H1 (cell line): Measurements from ENCODE around the gene MCC. TPM values are rescaled to one million over a fixed set of nuclear protein-coding genes. Genes with fewer than 3 reads are reported as not detected.

Experiments used
- CTCF ChIA-PET: fragments of 300-600 bp; sonication (Branson Sonifier 250); formaldehyde crosslinking; loops from one replicate; lab custom pipeline; 2021; ENCODE audit not compliant: partially characterized antibody; lab: Charles Lee
- POLR2A ChIA-PET: fragments of 300-600 bp; sonication (Branson Sonifier 250); formaldehyde crosslinking; loops from one replicate; lab custom pipeline; 2021; ENCODE audit warnings: inconsistent platforms; ENCODE audit not compliant: partially characterized antibody; lab: Charles Lee
- DNase-seq, 2 experiments: peaks; one replicate each; pipeline versions ENCODE4 v3.0.0 to v3.0.0-alpha.2; 2010 to 2022; ENCODE audit warnings: low spot score in 2 of 2, low read depth in 1 of 2, mixed read lengths in 1 of 2
- FAIRE-seq: peaks from 2 replicates; lab custom pipeline; 2011; peaks lifted over from hg19 to GRCh38; lab: Jason Lieb, UNC
- H2AFZ ChIP-seq: 2 replicates; pipeline ENCODE4 v1.8.1; 2012; ENCODE audit warnings: low read length, inconsistent platforms
- H2AK5ac ChIP-seq: 2 replicates; pipeline ENCODE4 v1.6.1; 2013; ENCODE audit warnings: low read depth, low read length
- H2BK120ac ChIP-seq: replicated peaks from 2 replicates; pipeline ENCODE3; 2013; ENCODE audit warnings: low read depth, low read length, inconsistent platforms
- H2BK12ac ChIP-seq: 2 replicates; pipeline ENCODE4 v1.6.1; 2013; ENCODE audit warnings: low read depth, low read length
- H2BK15ac ChIP-seq: 2 replicates; pipeline ENCODE4 v1.6.1; 2013; ENCODE audit warnings: low read length
- H2BK20ac ChIP-seq: 2 replicates; pipeline ENCODE4 v1.6.1; 2013; ENCODE audit warnings: low read length
- H2BK5ac ChIP-seq: 2 replicates; pipeline ENCODE4 v1.6.1; 2013; ENCODE audit warnings: low read depth, low read length
- H3K14ac ChIP-seq: 2 replicates; pipeline ENCODE4 v1.6.1; 2013; ENCODE audit warnings: inconsistent platforms; ENCODE audit not compliant: insufficient read length
- H3K18ac ChIP-seq: 2 replicates; pipeline ENCODE4 v1.6.1; 2013; ENCODE audit warnings: low read length; ENCODE audit errors: extremely low read depth
- H3K23ac ChIP-seq: 2 replicates; pipeline ENCODE4 v1.6.1; 2013; ENCODE audit warnings: inconsistent platforms; ENCODE audit not compliant: insufficient read length
- H3K23me2 ChIP-seq: 2 replicates; pipeline ENCODE4 v1.6.1; 2013; ENCODE audit warnings: low read depth, low read length
- H3K27ac ChIP-seq: 2 replicates; pipeline ENCODE4 v1.6.1; 2011; ENCODE audit warnings: low read depth, low read length, inconsistent platforms
- H3K27me3 ChIP-seq, 4 experiments: replicated peaks in 1 of 4; 1 replicate in 1 of 4; 2 replicates in 3 of 4; pipeline versions ENCODE4 v1.6.1 to v1.8.1; 2011 to 2013; ENCODE audit warnings: low read length in 3 of 4, mild to moderate bottlenecking in 3 of 4, inconsistent platforms in 2 of 4, mixed read lengths in 2 of 4, moderate library complexity in 1 of 4; ENCODE audit not compliant: control insufficient read depth in 3 of 4, insufficient read depth in 3 of 4; ENCODE audit errors: extremely low read depth in 1 of 4
- H3K36me3 ChIP-seq, 4 experiments: 2 replicates each; pipeline versions ENCODE4 v1.6.1 to v1.8.1; 2011 to 2013; ENCODE audit warnings: mild to moderate bottlenecking in 4 of 4, low read length in 3 of 4, moderate library complexity in 2 of 4, control low read depth in 1 of 4, inconsistent platforms in 1 of 4; ENCODE audit not compliant: insufficient read depth in 4 of 4, control insufficient read depth in 2 of 4
- H3K4ac ChIP-seq: replicated peaks from 2 replicates; pipeline ENCODE3; 2013; ENCODE audit warnings: low read length, low read depth, mixed read lengths, inconsistent platforms; ENCODE audit not compliant: insufficient read length
- H3K4me1 ChIP-seq, 4 experiments: replicated peaks in 1 of 4; 1 replicate in 1 of 4; 2 replicates in 3 of 4; pipeline versions ENCODE4 v1.6.1 to v1.8.1; 2011 to 2013; ENCODE audit warnings: low read length in 3 of 4, inconsistent platforms in 2 of 4, mixed read lengths in 1 of 4; ENCODE audit not compliant: insufficient read depth in 4 of 4, control insufficient read depth in 3 of 4
- H3K4me2 ChIP-seq, 2 experiments: 2 replicates each; pipeline versions ENCODE4 v1.6.1 to v1.8.1; 2011 to 2013; ENCODE audit warnings: low read depth in 2 of 2, low read length in 2 of 2, control low read depth in 1 of 2, inconsistent platforms in 1 of 2, mild to moderate bottlenecking in 1 of 2; ENCODE audit not compliant: insufficient read depth in 1 of 2
- H3K4me3 ChIP-seq, 4 experiments: fragments of 200-600, 300-600 bp in 1 of 4; sonication (generic), shearing (Covaris generic), sonication (Bioruptor Twin) in 1 of 4; 2 replicates each; pipeline versions ENCODE4 v1.5.1 to v1.8.1; 2011 to 2016; ENCODE audit warnings: low read length in 4 of 4, low read depth in 3 of 4, control low read depth in 2 of 4, inconsistent platforms in 2 of 4, mild to moderate bottlenecking in 2 of 4, mixed read lengths in 1 of 4, moderate library complexity in 1 of 4; ENCODE audit not compliant: insufficient read depth in 2 of 4; ENCODE audit errors: extremely low read depth in 1 of 4
- H3K56ac ChIP-seq: replicated peaks from 2 replicates; pipeline ENCODE3; 2013; ENCODE audit warnings: low read depth, mild to moderate bottlenecking, mixed read lengths, low read length, inconsistent platforms; ENCODE audit not compliant: insufficient read length
- H3K79me1 ChIP-seq: 2 replicates; pipeline ENCODE4 v1.6.1; 2013; ENCODE audit warnings: low read depth, low read length, control low read depth
- H3K79me2 ChIP-seq, 2 experiments: 2 replicates each; pipeline versions ENCODE4 v1.6.1 to v1.8.1; 2012 to 2013; ENCODE audit warnings: low read length in 2 of 2, mild to moderate bottlenecking in 2 of 2, inconsistent platforms in 1 of 2; ENCODE audit not compliant: insufficient read depth in 2 of 2, control insufficient read depth in 1 of 2
- H3K9ac ChIP-seq, 4 experiments: replicated peaks in 1 of 4; 1 replicate in 1 of 4; 2 replicates in 3 of 4; pipeline versions ENCODE4 v1.6.1 to v1.8.1; 2011 to 2013; ENCODE audit warnings: low read depth in 3 of 4, low read length in 3 of 4, control low read depth in 2 of 4, mild to moderate bottlenecking in 2 of 4, moderate library complexity in 2 of 4, inconsistent platforms in 1 of 4; ENCODE audit errors: extremely low read depth in 1 of 4
- H3K9me3 ChIP-seq, 2 experiments: 2 replicates each; pipeline versions ENCODE4 v1.6.1 to v1.8.1; 2012 to 2013; ENCODE audit warnings: mild to moderate bottlenecking in 2 of 2, moderate library complexity in 2 of 2, control low read depth in 1 of 2, inconsistent platforms in 1 of 2, low read depth in 1 of 2, low read length in 1 of 2, mixed read lengths in 1 of 2; ENCODE audit not compliant: insufficient read depth in 2 of 2
- H4K20me1 ChIP-seq, 2 experiments: replicated peaks in 1 of 2; 2 replicates each; pipeline versions ENCODE3 to v1.8.1; 2011 to 2013; ENCODE audit warnings: inconsistent platforms in 2 of 2, low read length in 2 of 2, mild to moderate bottlenecking in 1 of 2; ENCODE audit not compliant: insufficient read depth in 2 of 2, control insufficient read depth in 1 of 2
- H4K5ac ChIP-seq: 2 replicates; pipeline ENCODE4 v1.6.1; 2013; ENCODE audit warnings: low read length, low read depth, mixed read lengths, inconsistent platforms; ENCODE audit not compliant: insufficient read length
- H4K8ac ChIP-seq: 2 replicates; pipeline ENCODE4 v1.8.0; 2013; ENCODE audit warnings: mild to moderate bottlenecking, moderate library complexity, low read length, inconsistent platforms; ENCODE audit not compliant: insufficient read depth; ENCODE audit errors: extremely low read depth
- H4K91ac ChIP-seq: replicated peaks from 2 replicates; pipeline ENCODE3; 2013; ENCODE audit warnings: low read length, mixed read lengths, inconsistent platforms; ENCODE audit not compliant: insufficient read length
- CHD1 ChIP-seq: IDR thresholded peaks from 2 replicates; pipeline ENCODE4 v1.6.1; 2012; ENCODE audit warnings: low read depth, low read length, improper control_type of control experiment
- CHD2 ChIP-seq: IDR thresholded peaks from 2 replicates; pipeline ENCODE4 v1.6.1; 2012; ENCODE audit warnings: low read length, improper control_type of control experiment
- E2F6 ChIP-seq: IDR thresholded peaks from 2 replicates; pipeline ENCODE4 v1.6.1; 2012; ENCODE audit warnings: inconsistent platforms
- EP300 ChIP-seq, 2 experiments: IDR thresholded peaks; 1 replicate in 1 of 2; 2 replicates in 1 of 2; pipeline ENCODE4 v1.6.1; 2011 to 2012; ENCODE audit warnings: low read depth in 2 of 2, low read length in 2 of 2, mild to moderate bottlenecking in 2 of 2, borderline replicate concordance in 1 of 2, inconsistent platforms in 1 of 2, moderate library complexity in 1 of 2
- GTF2F1 ChIP-seq: IDR thresholded peaks from 2 replicates; pipeline ENCODE4 v1.6.1; 2012; ENCODE audit warnings: low read depth, low read length, improper control_type of control experiment, borderline replicate concordance
- JUN ChIP-seq: IDR thresholded peaks from 2 replicates; pipeline ENCODE4 v1.6.1; 2011; ENCODE audit warnings: low read depth, mild to moderate bottlenecking, improper control_type of control experiment, low read length
- KDM1A ChIP-seq: fragments of 200-600, 300-600 bp; sonication (generic); IDR thresholded peaks from 2 replicates; pipeline ENCODE4 v1.7.1; 2016; ENCODE audit warnings: mild to moderate bottlenecking, low read length, borderline replicate concordance
- MAFK ChIP-seq: IDR thresholded peaks from 2 replicates; pipeline ENCODE4 v1.6.1; 2012; ENCODE audit warnings: low read depth, mild to moderate bottlenecking, improper control_type of control experiment, low read length
- RAD21 ChIP-seq, 2 experiments: IDR thresholded peaks in 1 of 2; conservative IDR thresholded peaks in 1 of 2; 2 replicates each; pipeline ENCODE4 v1.6.1; 2011; ENCODE audit warnings: low read depth in 2 of 2, low read length in 2 of 2, improper control_type of control experiment in 1 of 2, inconsistent platforms in 1 of 2, mild to moderate bottlenecking in 1 of 2, moderate library complexity in 1 of 2
- RNF2 ChIP-seq: fragments of 200-900, 300-1000 bp; sonication (generic); IDR thresholded peaks from 2 replicates; pipeline ENCODE4 v1.7.1; 2016; ENCODE audit warnings: borderline replicate concordance, low read depth, mild to moderate bottlenecking, antibody characterized with exemption, low read length; ENCODE audit not compliant: poor library complexity, severe bottlenecking; ENCODE audit errors: missing control alignments
- SAP30 ChIP-seq: fragments of 300-600 bp; sonication (generic); IDR thresholded peaks from 2 replicates; pipeline ENCODE4 v1.7.1; 2012; ENCODE audit warnings: low read length, moderate library complexity, mild to moderate bottlenecking, inconsistent platforms; ENCODE audit not compliant: insufficient read depth, insufficient replicate concordance
- SP2 ChIP-seq: IDR thresholded peaks from 2 replicates; pipeline ENCODE4 v1.6.1; 2012; ENCODE audit warnings: mild to moderate bottlenecking, low read length, inconsistent platforms
- TEAD4 ChIP-seq: IDR thresholded peaks from 2 replicates; pipeline ENCODE4 v1.6.1; 2012; ENCODE audit warnings: low read depth, low read length, inconsistent platforms, mixed read lengths
- WGBS, 2 experiments: shearing (Covaris generic) in 1 of 2; methylation state at CpG; one replicate each; pipeline versions ENCODE4 v1.1.6 to v1.1.7; 2013 to 2015; ENCODE audit warnings: low lambda C conversion rate in 2 of 2, mixed read lengths in 2 of 2, inconsistent platforms in 1 of 2, low coverage in 1 of 2, missing lambda C conversion rate in 1 of 2; ENCODE audit not compliant: insufficient replicate concordance in 2 of 2, insufficient coverage in 1 of 2, insufficient read length in 1 of 2; ENCODE audit errors: extremely low coverage in 1 of 2, missing lambda C conversion rate in 1 of 2; 5-methylcytosine and 5-hydroxymethylcytosine counted together
- polyA plus RNA-seq, 7 experiments: library from polyadenylated mRNA; depleted of rRNA in 3 of 7; stranded (reverse) in 5 of 7; unstranded in 2 of 7; fragments of >200 nt in 5 of 7; fragments of 200-250 nt in 2 of 7; gene quantifications; 1 replicate in 5 of 7; 2 replicates in 1 of 7; 4 replicates in 1 of 7; pipeline versions ENCODE4 v1.2.1 to v1.2.3, GENCODE V29; 2011 to 2013; ENCODE audit warnings: missing spikeins in 2 of 7, mixed read lengths in 2 of 7
- total RNA-seq: library from RNA; stranded (reverse); fragmentation: NEBNext Ultra II Directional; extraction: Animal tissue kit (Norgen Biotek cat#: 25700); gene quantifications from 2 replicates; pipeline ENCODE4 v1.2.1, GENCODE V29; 2021

Gene MCC
- total and polyA plus RNA-seq, 2 of the 8 experiments (the other 6 are each of a cell fraction or from before 2014, with no cell fraction given), result 2.6 to 18.3 TPM

GRCh38 chr5:113112435-113112834 is 375.8 kb downstream of the MCC start:
- Histone ChIP-seq H3K56ac (no peak overlapping the region), H4K20me1 (no peaks in the 10 kb centered on the region), H2BK20ac (no peak overlapping the region), H2BK120ac (no peak overlapping the region), H3K27ac (no peak overlapping the region), H2BK15ac (no peak overlapping the region), H3K9ac (no peak overlapping the region), H4K5ac (no peak overlapping the region), H3K4me2 (no peak overlapping the region), H3K14ac (no peak overlapping the region), H3K4me1 (no peaks in the 10 kb centered on the region), H2BK12ac (no peak overlapping the region), H2AK5ac (no peak overlapping the region), H3K27me3 (no peaks in the 10 kb centered on the region), H3K79me2 (no peaks in the 10 kb centered on the region; a peak in 1 of 4 replicates), H3K23me2 (no peaks in the 10 kb centered on the region), H3K4ac (no peak overlapping the region), H4K8ac (no peak overlapping the region), H2BK5ac (no peak overlapping the region), H4K91ac (no peak overlapping the region), H3K36me3 (no peaks in the 10 kb centered on the region), H3K79me1 (no peaks in the 10 kb centered on the region), H3K9me3 (0 out of 4 replicates have a peak, but pooled peaks cover 0 to 2% of the 10 kb centered on the region in 2 experiments), H3K23ac (no peak overlapping the region), H3K4me3 (no peak overlapping the region), H3K18ac (no peak overlapping the region), H2AFZ (no peak overlapping the region)
- CTCF ChIA-PET, result interaction anchor here (0.6 to 3.1 kb wide), 2 partner anchors 12 to 104 kb away, joined by 3 to 10 read pairs; no protein-coding TSS in a partner anchor
- POLR2A ChIA-PET, result no interaction called here
- no peak for FAIRE-seq
- WGBS, 2 experiments, result 83% methylated on average over 3 of the region's 3 CpGs; no CpG with 5 or more reads in 1 of the 2 experiments
- DNase-seq, result no peak
- TF ChIP-seq KDM1A (no peak), E2F6 (no peak), RAD21 (IDR thresholded peaks at IDR 0.05 in 1 of 2, conservative IDR thresholded peaks at IDR 0.05 in 1 of 2; ENCODE audit: low read depth in 2 of 2, low read length in 2 of 2) (no peak), SP2 (no peak), CHD2 (no peak), TEAD4 (no peak), JUN (no peak), GTF2F1 (no peak), SAP30 (no peak), EP300 (IDR thresholded peaks at IDR 0.05; ENCODE audit: borderline replicate concordance in 1 of 2, low read depth in 2 of 2, low read length in 2 of 2) (no peak), CHD1 (no peak), MAFK (no peak), RNF2 (no peak)
